Neuronal stem cell (in vitro differentiated cells): ENCODE data around the gene GZF1.

ENCODE experiments used
- DNase-seq: peaks from one replicate; pipeline ENCODE4 v3.0.0-alpha.2; 2013; ENCODE audit warnings: low spot score
- H2AFZ ChIP-seq: one replicate; pipeline ENCODE4 v1.6.1; 2013; ENCODE audit warnings: mild to moderate bottlenecking, low read length, inconsistent platforms
- H2AK5ac ChIP-seq: 2 replicates; pipeline ENCODE4 v1.6.1; 2013; ENCODE audit warnings: low read depth, mild to moderate bottlenecking, inconsistent platforms, low read length, moderate library complexity, mixed read lengths
- H2BK120ac ChIP-seq: 2 replicates; pipeline ENCODE4 v1.6.1; 2013; ENCODE audit warnings: low read depth, mild to moderate bottlenecking, inconsistent platforms, low read length, moderate library complexity, mixed read lengths
- H2BK12ac ChIP-seq: one replicate; pipeline ENCODE4 v1.6.1; 2013; ENCODE audit warnings: low read length, inconsistent platforms
- H2BK15ac ChIP-seq: 2 replicates; pipeline ENCODE4 v1.6.1; 2013; ENCODE audit warnings: mild to moderate bottlenecking, low read length, inconsistent platforms, mixed read lengths
- H2BK5ac ChIP-seq: one replicate; pipeline ENCODE4 v1.6.1; 2013; ENCODE audit warnings: inconsistent platforms, mild to moderate bottlenecking, low read length, moderate library complexity
- H3K14ac ChIP-seq: one replicate; pipeline ENCODE4 v1.6.1; 2013; ENCODE audit warnings: low read length, inconsistent platforms
- H3K18ac ChIP-seq: 2 replicates; pipeline ENCODE4 v1.6.1; 2013; ENCODE audit warnings: low read length, inconsistent platforms
- H3K23ac ChIP-seq: 2 replicates; pipeline ENCODE4 v1.6.1; 2013; ENCODE audit warnings: low read depth, mild to moderate bottlenecking, mixed read lengths, low read length, inconsistent platforms; ENCODE audit not compliant: poor library complexity
- H3K27ac ChIP-seq: replicated peaks from 3 replicates; pipeline ENCODE4 v1.5.1; 2013; ENCODE audit warnings: low read length, inconsistent platforms
- H3K27me3 ChIP-seq, 3 experiments: 2 replicates each; pipeline ENCODE4 v1.6.1; 2013; ENCODE audit warnings: low read length in 3 of 3, mild to moderate bottlenecking in 2 of 3, inconsistent platforms in 1 of 3, low read depth in 1 of 3, mixed read lengths in 1 of 3, moderate library complexity in 1 of 3; ENCODE audit not compliant: control insufficient read depth in 3 of 3, insufficient read depth in 3 of 3
- H3K36me3 ChIP-seq, 2 donors: replicated peaks in 1 of 2; 2 replicates each; pipeline ENCODE4 v1.6.1; 2013; ENCODE audit warnings: low read length in 2 of 2; ENCODE audit not compliant: control insufficient read depth in 2 of 2, insufficient read depth in 2 of 2
- H3K4ac ChIP-seq: 2 replicates; pipeline ENCODE4 v1.6.1; 2013; ENCODE audit warnings: inconsistent platforms, mild to moderate bottlenecking, low read length, moderate library complexity
- H3K4me1 ChIP-seq, 2 donors: 1 replicate in 1 of 2; 2 replicates in 1 of 2; pipeline ENCODE4 v1.6.1; 2013; ENCODE audit warnings: low read length in 2 of 2, low read depth in 1 of 2; ENCODE audit not compliant: control insufficient read depth in 2 of 2, insufficient read depth in 1 of 2
- H3K4me2 ChIP-seq: one replicate; pipeline ENCODE4 v1.6.1; 2013; ENCODE audit warnings: mild to moderate bottlenecking, low read length, inconsistent platforms; ENCODE audit not compliant: insufficient read depth, poor library complexity, severe bottlenecking
- H3K4me3 ChIP-seq, 2 donors: 2 replicates each; pipeline ENCODE4 v1.5.1; 2013; ENCODE audit warnings: low read length in 2 of 2, mild to moderate bottlenecking in 2 of 2, inconsistent platforms in 1 of 2, moderate library complexity in 1 of 2
- H3K79me1 ChIP-seq: one replicate; pipeline ENCODE4 v1.6.1; 2013; ENCODE audit warnings: low read depth, mild to moderate bottlenecking, inconsistent platforms, low read length, moderate library complexity
- H3K9ac ChIP-seq: one replicate; pipeline ENCODE4 v1.6.1; 2013; ENCODE audit warnings: mild to moderate bottlenecking, low read depth, low read length, inconsistent platforms; ENCODE audit not compliant: poor library complexity
- H3K9me3 ChIP-seq, 2 donors: replicated peaks in 1 of 2; 2 replicates each; pipeline versions ENCODE3 to v1.6.1; 2013; ENCODE audit warnings: low read length in 2 of 2, mild to moderate bottlenecking in 2 of 2, inconsistent platforms in 1 of 2, low read depth in 1 of 2, mixed read lengths in 1 of 2, moderate library complexity in 1 of 2; ENCODE audit not compliant: control insufficient read depth in 2 of 2, insufficient read depth in 1 of 2
- H4K8ac ChIP-seq: one replicate; pipeline ENCODE4 v1.6.1; 2013; ENCODE audit warnings: low read depth, mild to moderate bottlenecking, inconsistent platforms, low read length, moderate library complexity
- H4K91ac ChIP-seq: one replicate; pipeline ENCODE4 v1.6.1; 2013; ENCODE audit warnings: low read length, low read depth, mild to moderate bottlenecking, inconsistent platforms; ENCODE audit not compliant: poor library complexity
- WGBS, 2 donors: extraction: QIAGEN DNeasy Blood & Tissue Kit; methylation state at CpG; one replicate each; pipeline ENCODE4 v1.1.7; 2013; ENCODE audit warnings: missing lambda C conversion rate in 2 of 2, mixed read lengths in 1 of 2; ENCODE audit not compliant: insufficient read length in 2 of 2, insufficient replicate concordance in 1 of 2; ENCODE audit errors: extremely low coverage in 2 of 2; 5-methylcytosine and 5-hydroxymethylcytosine counted together

GZF1 gene

GRCh38 chr20:23381876-23382275 is 19.9 kb downstream of the GZF1 start:
- no peak overlapping the region for H3K27ac ChIP-seq
- H2AK5ac ChIP-seq = no peak overlapping the region
- no peak overlapping the region for H2BK15ac ChIP-seq
- H3K9ac ChIP-seq = no peak overlapping the region
- no peaks in the 10 kb centered on the region for H3K27me3 ChIP-seq
- no peak overlapping the region for H4K91ac ChIP-seq
- DNase-seq = no peak
- H3K18ac ChIP-seq = no peak overlapping the region
- no peak overlapping the region for H3K4ac ChIP-seq
- H3K4me2 ChIP-seq = no peak overlapping the region
- no peak overlapping the region for H2BK12ac ChIP-seq
- no peak overlapping the region for H3K4me3 ChIP-seq
- H3K23ac ChIP-seq = no peak overlapping the region
- H3K14ac ChIP-seq = no peak overlapping the region
- peaks cover 4 to 57% of the 10 kb centered on the region in 2 donors for H3K36me3 ChIP-seq
- H2BK5ac ChIP-seq = no peak overlapping the region
- H3K4me1 ChIP-seq = no peaks in the 10 kb centered on the region
- H4K8ac ChIP-seq = no peak overlapping the region
- no peak overlapping the region for H2AFZ ChIP-seq
- no peak overlapping the region for H2BK120ac ChIP-seq
- peaks cover 0 to 19% of the 10 kb centered on the region in 2 donors for H3K9me3 ChIP-seq
- H3K79me1 ChIP-seq = peaks cover 3% of the 10 kb centered on the region

- H3K18ac ChIP-seq = no peak overlapping the region
Measured at GRCh38 chr20:23386304-23387117, 24.5 kb downstream of the GZF1 start.

GRCh38 chr20:23387118-23387443 is 25.1 kb downstream of the GZF1 start:
- no peak overlapping the region for H4K8ac ChIP-seq
- no peak overlapping the region for H3K4me2 ChIP-seq
- DNase-seq = no peak
- peaks cover 3% of the 10 kb centered on the region for H3K79me1 ChIP-seq
- no peak overlapping the region for H3K18ac ChIP-seq
- no peaks in the 10 kb centered on the region for H3K27me3 ChIP-seq
- no peak overlapping the region for H2BK5ac ChIP-seq
- H3K4me3 ChIP-seq = no peak overlapping the region
- no peak overlapping the region for H2BK15ac ChIP-seq
- H3K14ac ChIP-seq = no peak overlapping the region
- no peak overlapping the region for H2BK12ac ChIP-seq
- H2AK5ac ChIP-seq = no peak overlapping the region
- no peak overlapping the region for H2AFZ ChIP-seq
- peaks cover 10 to 62% of the 10 kb centered on the region in 2 donors for H3K36me3 ChIP-seq
- no peak overlapping the region for H3K23ac ChIP-seq
- no peak overlapping the region for H3K4ac ChIP-seq
- H4K91ac ChIP-seq = no peak overlapping the region
- no peaks in the 10 kb centered on the region for H3K4me1 ChIP-seq
- H3K27ac ChIP-seq = no peak overlapping the region
- no CpG with 5 or more reads among the region's 3 CpGs for WGBS, 2 donors
- no peak overlapping the region for H3K9ac ChIP-seq
- no peak overlapping the region for H2BK120ac ChIP-seq
- H3K9me3 ChIP-seq = peaks cover 0 to 29% of the 10 kb centered on the region in 2 donors

More at GRCh38 chr20:23386304-23387117, 24.5 kb downstream of the GZF1 start:
- Histone ChIP-seq H2AFZ (no peak overlapping the region), H2BK12ac (no peak overlapping the region), H4K91ac (no peak overlapping the region), H3K4ac (no peak overlapping the region), H3K36me3 (peaks cover 10 to 60% of the 10 kb centered on the region in 2 donors), H3K4me2 (no peak overlapping the region), H3K4me3 (no peak overlapping the region), H3K23ac (no peak overlapping the region), H3K14ac (no peak overlapping the region), H3K4me1 (no peaks in the 10 kb centered on the region), H3K9ac (no peak overlapping the region), H2BK15ac (no peak overlapping the region), H2BK5ac (no peak overlapping the region), H3K27ac (no peak overlapping the region), H3K79me1 (peaks cover 3% of the 10 kb centered on the region), H3K27me3 (no peaks in the 10 kb centered on the region), H3K9me3 (peaks cover 0 to 29% of the 10 kb centered on the region in 2 donors), H2BK120ac (no peak overlapping the region), H2AK5ac (no peak overlapping the region), H4K8ac (no peak overlapping the region)
- WGBS, 2 donors = no CpG with 5 or more reads among the region's 6 CpGs
- DNase-seq = no peak

DNA sequence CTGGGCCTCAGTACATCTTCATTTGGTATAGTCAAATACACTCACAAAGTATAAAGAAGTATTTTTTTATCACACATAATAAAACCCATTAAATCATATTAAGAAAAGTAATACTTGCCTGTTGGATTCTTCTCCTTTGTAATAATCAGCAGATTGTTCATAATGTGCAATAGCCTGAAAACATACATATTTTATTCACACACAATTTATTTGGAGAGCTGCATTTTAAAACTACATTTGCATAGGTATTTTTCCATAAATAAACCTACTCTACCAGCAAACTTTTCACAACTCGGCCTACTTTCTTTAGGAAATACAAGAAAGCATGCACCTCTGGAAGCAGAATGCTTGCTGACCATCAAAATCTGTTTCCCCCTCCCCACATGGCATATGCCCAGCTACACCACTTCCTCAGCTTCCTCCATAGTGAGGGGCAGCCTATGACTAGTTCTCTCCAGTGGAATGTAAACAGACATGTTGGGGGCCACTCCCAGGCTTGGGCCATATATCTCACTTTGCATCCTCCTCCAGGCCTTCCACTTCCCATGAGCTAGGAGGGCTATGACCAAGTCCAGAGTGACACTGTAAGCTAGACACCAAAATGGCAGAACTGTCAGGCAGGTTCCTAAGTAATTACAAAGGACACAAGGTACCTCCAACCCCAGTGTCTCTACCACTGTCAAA is 28.3 kb downstream of the GZF1 start:
- H3K4me1 ChIP-seq = no peaks in the 10 kb centered on the region
- no peak overlapping the region for H3K9ac ChIP-seq
- no peak overlapping the region for H2BK5ac ChIP-seq
- H3K4me3 ChIP-seq = no peak overlapping the region
- H3K18ac ChIP-seq = peak overlapping the region; percentile 42
- peaks cover 0 to 18% of the 10 kb centered on the region in 2 donors for H3K9me3 ChIP-seq
- DNase-seq = no peak
- H4K8ac ChIP-seq = no peak overlapping the region
- no peak overlapping the region for H2BK120ac ChIP-seq
- no peaks in the 10 kb centered on the region for H3K79me1 ChIP-seq
- H3K36me3 ChIP-seq = peaks cover 22 to 77% of the 10 kb centered on the region in 2 donors
- no peaks in the 10 kb centered on the region for H3K27me3 ChIP-seq
- H3K27ac ChIP-seq = no peak overlapping the region
- no peak overlapping the region for H3K14ac ChIP-seq
- H2AFZ ChIP-seq = no peak overlapping the region
- no peak overlapping the region for H3K4me2 ChIP-seq
- no peak overlapping the region for H3K4ac ChIP-seq
- no peak overlapping the region for H4K91ac ChIP-seq
- WGBS, 2 donors = no CpG with 5 or more reads among the region's 1 CpG
- no peak overlapping the region for H3K23ac ChIP-seq
- H2AK5ac ChIP-seq = no peak overlapping the region
- no peak overlapping the region for H2BK15ac ChIP-seq
- H2BK12ac ChIP-seq = no peak overlapping the region
